Mesenchymal stem cell (in vitro differentiated cells and primary cell): ENCODE data around the gene LCT.

Source experiments
- DNase-seq: peaks from one replicate; pipeline ENCODE4 v3.0.0-alpha.2; 2013
- H2AFZ ChIP-seq: one replicate; pipeline ENCODE4 v1.6.1; 2013; ENCODE audit warnings: low read depth, mild to moderate bottlenecking, control low read depth, inconsistent platforms, low read length, moderate library complexity
- H2AK5ac ChIP-seq: 2 replicates; pipeline ENCODE4 v1.6.1; 2013; ENCODE audit warnings: low read length, moderate library complexity, mild to moderate bottlenecking, inconsistent platforms; ENCODE audit not compliant: severe bottlenecking
- H2BK120ac ChIP-seq: one replicate; pipeline ENCODE4 v1.6.1; 2013; ENCODE audit warnings: low read depth, mild to moderate bottlenecking, inconsistent platforms, low read length, moderate library complexity
- H2BK12ac ChIP-seq, 2 experiments: one replicate each; pipeline ENCODE4 v1.6.1; 2013; ENCODE audit warnings: inconsistent platforms in 2 of 2, low read length in 2 of 2, mild to moderate bottlenecking in 2 of 2, moderate library complexity in 2 of 2, control low read depth in 1 of 2
- H2BK15ac ChIP-seq: one replicate; pipeline ENCODE4 v1.6.1; 2013; ENCODE audit warnings: mild to moderate bottlenecking, low read depth, inconsistent platforms; ENCODE audit not compliant: poor library complexity, severe bottlenecking
- H2BK5ac ChIP-seq: 2 replicates; pipeline ENCODE4 v1.6.1; 2013; ENCODE audit warnings: low read depth, mild to moderate bottlenecking, low read length, control low read depth, inconsistent platforms; ENCODE audit not compliant: poor library complexity, severe bottlenecking
- H3K14ac ChIP-seq, 2 experiments: one replicate each; pipeline ENCODE4 v1.6.1; 2013; ENCODE audit warnings: inconsistent platforms in 2 of 2, low read length in 2 of 2, control low read depth in 1 of 2, mild to moderate bottlenecking in 1 of 2, moderate library complexity in 1 of 2
- H3K18ac ChIP-seq, 2 experiments: one replicate each; pipeline ENCODE4 v1.6.1; 2013; ENCODE audit warnings: inconsistent platforms in 2 of 2, low read length in 2 of 2, control low read depth in 1 of 2, low read depth in 1 of 2, mild to moderate bottlenecking in 1 of 2
- H3K23ac ChIP-seq, 2 experiments: one replicate each; pipeline ENCODE4 v1.6.1; 2013; ENCODE audit warnings: inconsistent platforms in 2 of 2, low read length in 2 of 2, mild to moderate bottlenecking in 2 of 2, moderate library complexity in 2 of 2, control low read depth in 1 of 2
- H3K27ac ChIP-seq: 2 replicates; pipeline ENCODE4 v1.5.1; 2013; ENCODE audit warnings: mild to moderate bottlenecking, moderate library complexity, low read length, control low read depth, inconsistent platforms; ENCODE audit not compliant: poor library complexity, severe bottlenecking
- H3K27me3 ChIP-seq, 2 experiments: 2 replicates each; pipeline versions ENCODE4 v1.6.1 to v1.7.0; 2013; ENCODE audit warnings: low read length in 2 of 2, mild to moderate bottlenecking in 2 of 2, moderate library complexity in 2 of 2, control low read depth in 1 of 2, inconsistent platforms in 1 of 2; ENCODE audit not compliant: control insufficient read depth in 1 of 2, insufficient read depth in 1 of 2
- H3K36me3 ChIP-seq, 2 experiments: 2 replicates each; pipeline versions ENCODE4 v1.6.1 to v1.7.0; 2013; ENCODE audit warnings: low read length in 2 of 2, control low read depth in 1 of 2, inconsistent platforms in 1 of 2, low read depth in 1 of 2, mild to moderate bottlenecking in 1 of 2; ENCODE audit not compliant: insufficient read depth in 2 of 2, control insufficient read depth in 1 of 2
- H3K4ac ChIP-seq, 2 experiments: one replicate each; pipeline ENCODE4 v1.6.1; 2013; ENCODE audit warnings: inconsistent platforms in 2 of 2, low read length in 2 of 2, mild to moderate bottlenecking in 2 of 2, moderate library complexity in 2 of 2, control low read depth in 1 of 2, low read depth in 1 of 2
- H3K4me1 ChIP-seq: 2 replicates; pipeline ENCODE4 v1.6.1; 2013; ENCODE audit warnings: low read depth, low read length, control low read depth; ENCODE audit not compliant: control insufficient read depth, insufficient read depth
- H3K4me2 ChIP-seq: 2 replicates; pipeline ENCODE4 v1.6.1; 2013; ENCODE audit warnings: low read length, mild to moderate bottlenecking, inconsistent platforms; ENCODE audit not compliant: poor library complexity, severe bottlenecking
- H3K4me3 ChIP-seq, 2 experiments: 2 replicates each; pipeline versions ENCODE4 v1.5.1 to v1.7.0; 2013; ENCODE audit warnings: low read length in 2 of 2, mild to moderate bottlenecking in 2 of 2, control low read depth in 1 of 2, low read depth in 1 of 2; ENCODE audit not compliant: insufficient read depth in 1 of 2
- H3K79me1 ChIP-seq: replicated peaks from 2 replicates; pipeline ENCODE4 v1.6.1; 2013; ENCODE audit warnings: mild to moderate bottlenecking, control low read depth, low read length, inconsistent platforms; ENCODE audit not compliant: poor library complexity, severe bottlenecking
- H3K9ac ChIP-seq: 2 replicates; pipeline ENCODE4 v1.7.0; 2013; ENCODE audit warnings: mild to moderate bottlenecking, low read length, moderate library complexity
- H3K9me3 ChIP-seq: 2 replicates; pipeline ENCODE4 v1.7.0; 2013; ENCODE audit warnings: mild to moderate bottlenecking, low read length; ENCODE audit not compliant: control insufficient read depth
- H4K8ac ChIP-seq: one replicate; pipeline ENCODE4 v1.6.1; 2013; ENCODE audit warnings: inconsistent platforms, mild to moderate bottlenecking, low read length, moderate library complexity
- H4K91ac ChIP-seq: one replicate; pipeline ENCODE4 v1.6.1; 2013; ENCODE audit warnings: mild to moderate bottlenecking, low read length, inconsistent platforms
- WGBS: methylation state at CpG from one replicate; pipeline ENCODE4 v1.1.7; 2013; ENCODE audit warnings: mixed read lengths; 5-methylcytosine and 5-hydroxymethylcytosine counted together

LCT gene

GRCh38 chr2:135844301-135844895 is 7.4 kb upstream of the LCT start:
- Histone ChIP-seq H3K18ac (no peak overlapping the region), H2AFZ (no peak overlapping the region), H2BK15ac (no peak overlapping the region), H4K91ac (no peak overlapping the region), H3K23ac (no peak overlapping the region), H2BK5ac (no peak overlapping the region), H3K79me1 (no peaks in the 10 kb centered on the region), H3K14ac (no peak overlapping the region), H3K9me3 (no peaks in the 10 kb centered on the region), H3K9ac (no peak overlapping the region), H3K36me3 (peaks cover 0 to 38% of the 10 kb centered on the region in 2 experiments), H3K4me2 (no peak overlapping the region), H2BK12ac (no peak overlapping the region), H3K4ac (no peak overlapping the region), H2BK120ac (no peak overlapping the region), H4K8ac (no peak overlapping the region), H3K4me3 (no peak overlapping the region), H3K27ac (no peak overlapping the region), H3K4me1 (peaks cover 1% of the 10 kb centered on the region), H3K27me3 (no peaks in the 10 kb centered on the region), H2AK5ac (no peak overlapping the region)
- WGBS: 88% methylated on average over 10 of the region's 12 CpGs
- DNase-seq: no peak

GRCh38 chr2:135843671-135844070 is 6.7 kb upstream of the LCT start:
- Histone ChIP-seq H3K9me3 (no peaks in the 10 kb centered on the region), H3K4me2 (no peak overlapping the region), H3K79me1 (no peaks in the 10 kb centered on the region), H3K4me3 (no peak overlapping the region), H3K14ac (no peak overlapping the region), H3K9ac (no peak overlapping the region), H3K4me1 (peaks cover 1% of the 10 kb centered on the region), H2AK5ac (no peak overlapping the region), H2BK120ac (no peak overlapping the region), H3K4ac (no peak overlapping the region), H3K27me3 (no peaks in the 10 kb centered on the region), H3K36me3 (peaks cover 0 to 33% of the 10 kb centered on the region in 2 experiments), H3K18ac (no peak overlapping the region), H2AFZ (no peak overlapping the region), H2BK5ac (no peak overlapping the region), H3K23ac (no peak overlapping the region), H4K8ac (no peak overlapping the region), H3K27ac (no peak overlapping the region), H2BK12ac (no peak overlapping the region), H2BK15ac (no peak overlapping the region), H4K91ac (no peak overlapping the region)
- 54% methylated on average over 1 of the region's 3 CpGs for WGBS
- peak; percentile 16 for DNase-seq

- Histone ChIP-seq H2AFZ (no peak overlapping the region), H3K79me1 (no peaks in the 10 kb centered on the region), H2BK5ac (no peak overlapping the region), H3K23ac (no peak overlapping the region), H3K4me3 (peak overlapping the region in 1 of 2 experiments; percentile 69), H3K4ac (no peak overlapping the region), H2BK15ac (no peak overlapping the region), H4K91ac (no peak overlapping the region), H3K9ac (peak overlapping the region; percentile 63), H3K9me3 (no peaks in the 10 kb centered on the region), H3K4me1 (peaks cover 1% of the 10 kb centered on the region), H2BK12ac (no peak overlapping the region), H2AK5ac (no peak overlapping the region), H3K14ac (no peak overlapping the region), H3K18ac (no peak overlapping the region), H2BK120ac (no peak overlapping the region), H4K8ac (no peak overlapping the region), H3K4me2 (no peak overlapping the region), H3K36me3 (peaks cover 0 to 20% of the 10 kb centered on the region in 2 experiments), H3K27ac (no peak overlapping the region), H3K27me3 (no peaks in the 10 kb centered on the region)
- peak; percentile 41 for DNase-seq
- WGBS: 54% methylated on average over 2 of the region's 2 CpGs
These were observed 3.6 kb upstream of the LCT start for GRCh38 chr2:135840601-135841000.

- no peak overlapping the region for H2BK12ac ChIP-seq
- no peak overlapping the region for H2AK5ac ChIP-seq
These were observed 2.7 kb upstream of the LCT start for GRCh38 chr2:135839713-135840112.

More at GRCh38 chr2:135839713-135840112, 2.7 kb upstream of the LCT start:
- WGBS: no CpG with 5 or more reads among the region's 2 CpGs
- H3K27me3 ChIP-seq: no peaks in the 10 kb centered on the region
- H2BK120ac ChIP-seq: no peak overlapping the region
- no peak overlapping the region for H4K91ac ChIP-seq
- no peak overlapping the region for H3K4me3 ChIP-seq
- no peak overlapping the region for H3K27ac ChIP-seq
- no peak overlapping the region for H2AFZ ChIP-seq
- no peaks in the 10 kb centered on the region for H3K9me3 ChIP-seq
- peaks cover 0 to 11% of the 10 kb centered on the region in 2 experiments for H3K36me3 ChIP-seq
- H3K4ac ChIP-seq: no peak overlapping the region
- H3K9ac ChIP-seq: peak overlapping the region; percentile 63
- H3K4me1 ChIP-seq: peaks cover 1% of the 10 kb centered on the region
- H3K18ac ChIP-seq: no peak overlapping the region
- no peak overlapping the region for H3K4me2 ChIP-seq
- H3K79me1 ChIP-seq: no peaks in the 10 kb centered on the region
- H2BK15ac ChIP-seq: no peak overlapping the region
- H4K8ac ChIP-seq: no peak overlapping the region
- no peak overlapping the region for H3K14ac ChIP-seq
- H3K23ac ChIP-seq: no peak overlapping the region
- H2BK5ac ChIP-seq: no peak overlapping the region
- peak; percentile 30 for DNase-seq
